GM19372 (cell line): ENCODE data around the gene GALT.

Source experiments
- ATAC-seq: cut with Tn5 transposase; IDR thresholded peaks from one replicate; pipeline ENCODE4 v1.9.1; 2021; ENCODE audit warnings: mild to moderate bottlenecking, low read depth, moderate library complexity; ENCODE audit not compliant: unreplicated experiment

Gene GALT

DNA sequence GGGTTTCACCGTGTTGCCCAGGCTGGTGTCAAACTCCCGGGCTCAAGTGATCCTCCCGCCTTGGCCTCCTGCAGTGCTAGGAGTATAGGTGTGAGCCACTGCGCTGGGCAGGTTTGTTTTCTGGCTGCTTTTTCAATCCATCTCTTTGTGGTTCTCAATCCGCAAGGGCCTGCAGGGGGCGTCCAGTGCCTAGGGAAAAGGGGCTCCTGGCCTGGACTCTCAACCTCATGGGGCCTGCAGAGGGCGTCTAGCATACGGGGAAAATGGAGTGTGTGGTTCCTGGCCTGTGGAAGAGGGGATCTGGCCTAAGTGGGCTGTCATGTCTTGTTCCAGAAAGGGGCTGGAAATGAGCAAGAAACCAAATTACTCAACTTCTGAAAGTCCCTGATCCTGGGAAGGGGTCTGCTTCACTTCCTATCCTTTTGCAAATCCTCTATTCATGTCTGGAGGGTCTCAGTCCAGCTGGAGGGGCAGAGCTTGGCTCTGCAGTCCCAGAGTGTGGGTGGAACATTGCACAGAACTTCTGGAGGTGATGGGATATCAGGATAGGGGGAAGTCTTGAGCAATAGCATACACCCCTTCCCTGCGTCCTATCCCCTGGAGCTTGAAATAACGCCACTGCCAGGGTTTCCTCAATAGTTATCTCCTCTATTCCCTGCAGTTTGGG, 28.7 kb downstream of the GALT start:
- no peak for ATAC-seq

DNA sequence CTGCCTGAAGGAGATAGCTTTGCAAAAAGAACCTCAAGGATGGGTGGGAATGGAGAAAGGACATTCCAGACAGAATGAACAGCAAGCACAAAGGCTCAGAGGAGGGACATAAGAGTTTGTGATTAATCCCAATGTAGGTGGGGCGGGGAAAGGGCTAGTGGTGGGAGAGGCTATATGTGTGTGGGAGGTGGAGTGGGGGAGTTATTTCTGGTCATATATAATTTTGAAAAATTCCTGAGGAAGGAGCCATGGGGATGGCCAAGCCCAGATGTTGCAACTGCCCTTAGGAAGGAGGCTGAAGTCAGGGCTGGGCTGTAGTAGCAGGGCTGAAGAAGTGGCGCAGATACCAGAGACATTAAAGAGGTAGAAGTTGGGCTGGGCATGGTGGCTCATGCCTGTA, 29.4 kb downstream of the GALT start:
- ATAC-seq: no peak

- no peak for ATAC-seq
Measured at GRCh38 chr9:34684145-34684544, 37.7 kb downstream of the GALT start.

DNA sequence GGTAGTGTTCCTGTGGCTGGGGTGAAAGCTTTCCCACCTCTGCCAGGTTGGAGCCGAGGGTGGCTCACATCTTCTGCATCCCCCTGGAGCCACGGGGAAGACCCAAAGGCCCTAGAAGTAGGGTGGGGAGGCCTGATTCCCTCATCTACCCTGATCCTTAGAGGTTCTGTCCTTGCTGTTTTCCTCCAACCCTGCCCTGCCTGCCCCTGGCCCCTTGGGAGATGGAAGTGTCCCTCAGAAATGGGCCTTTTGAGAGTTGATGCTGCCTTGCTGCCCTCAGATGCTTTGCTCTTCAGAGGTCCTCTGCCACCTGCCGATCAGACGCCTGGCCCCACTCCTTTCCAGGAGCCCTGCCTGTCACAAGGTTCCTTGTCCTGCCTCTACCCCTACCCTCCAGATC, 38.3 kb downstream of the GALT start:
- ATAC-seq: no peak

DNA sequence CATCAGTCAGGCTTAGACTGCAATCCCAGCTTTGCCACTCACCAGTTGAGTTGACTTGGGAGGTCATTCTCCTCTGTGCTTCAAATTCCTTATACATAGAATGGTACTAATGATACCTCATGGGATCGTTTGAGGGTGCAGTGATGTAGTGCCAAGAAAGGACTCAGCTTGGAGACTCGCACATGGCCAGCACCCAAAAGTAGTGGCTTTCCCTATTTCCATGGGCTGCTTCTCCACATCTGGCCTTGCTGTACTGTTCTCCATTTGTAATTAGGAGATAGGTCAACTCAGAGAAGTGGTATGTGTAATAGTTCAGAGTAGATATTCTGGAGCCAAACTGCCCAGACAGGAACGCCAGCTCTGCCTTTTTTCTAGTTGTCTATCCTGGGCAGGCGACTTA, 39.1 kb downstream of the GALT start:
- no peak for ATAC-seq

- no peak for ATAC-seq
Measured at GRCh38 chr9:34686231-34686630, 39.8 kb downstream of the GALT start.

GRCh38 chr9:34686732-34687131, 40.3 kb downstream of the GALT start:
- no peak for ATAC-seq

DNA sequence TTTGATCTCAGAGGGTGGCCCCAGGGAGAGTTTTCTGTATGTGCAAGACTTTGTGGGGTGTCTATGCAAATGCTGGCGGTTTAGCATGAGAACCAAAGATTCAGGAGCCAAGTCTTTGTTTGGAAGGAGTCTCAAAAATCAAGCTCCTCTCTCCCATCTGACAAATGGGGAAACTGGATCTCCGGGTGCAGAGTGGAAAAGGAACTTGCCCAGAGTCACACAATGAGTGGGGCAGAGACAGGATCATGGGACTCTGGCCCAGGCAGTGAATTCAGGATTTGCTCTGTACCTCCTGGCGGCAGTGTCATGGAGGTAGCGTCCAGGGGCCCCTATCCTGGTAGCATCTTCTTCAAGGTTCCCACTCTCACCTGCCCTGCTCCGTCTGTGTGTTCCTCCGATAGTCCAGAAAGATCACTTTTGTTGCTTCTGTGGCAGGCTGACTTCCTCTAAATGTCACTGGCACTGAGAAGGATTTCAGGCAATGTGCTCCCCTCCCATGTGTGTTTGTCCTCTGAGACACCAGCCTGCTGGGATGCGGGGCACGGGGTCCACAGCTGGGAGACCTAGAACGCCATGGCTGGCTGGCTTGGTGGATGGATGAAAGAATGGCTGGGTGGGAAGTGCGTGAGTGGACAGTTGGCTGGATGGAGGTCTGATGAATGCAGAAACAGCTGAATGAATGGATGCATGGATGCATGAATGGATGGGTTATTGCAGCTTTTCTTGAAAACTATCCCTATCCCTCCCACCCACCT, 41.0 kb downstream of the GALT start:
- no peak for ATAC-seq

DNA sequence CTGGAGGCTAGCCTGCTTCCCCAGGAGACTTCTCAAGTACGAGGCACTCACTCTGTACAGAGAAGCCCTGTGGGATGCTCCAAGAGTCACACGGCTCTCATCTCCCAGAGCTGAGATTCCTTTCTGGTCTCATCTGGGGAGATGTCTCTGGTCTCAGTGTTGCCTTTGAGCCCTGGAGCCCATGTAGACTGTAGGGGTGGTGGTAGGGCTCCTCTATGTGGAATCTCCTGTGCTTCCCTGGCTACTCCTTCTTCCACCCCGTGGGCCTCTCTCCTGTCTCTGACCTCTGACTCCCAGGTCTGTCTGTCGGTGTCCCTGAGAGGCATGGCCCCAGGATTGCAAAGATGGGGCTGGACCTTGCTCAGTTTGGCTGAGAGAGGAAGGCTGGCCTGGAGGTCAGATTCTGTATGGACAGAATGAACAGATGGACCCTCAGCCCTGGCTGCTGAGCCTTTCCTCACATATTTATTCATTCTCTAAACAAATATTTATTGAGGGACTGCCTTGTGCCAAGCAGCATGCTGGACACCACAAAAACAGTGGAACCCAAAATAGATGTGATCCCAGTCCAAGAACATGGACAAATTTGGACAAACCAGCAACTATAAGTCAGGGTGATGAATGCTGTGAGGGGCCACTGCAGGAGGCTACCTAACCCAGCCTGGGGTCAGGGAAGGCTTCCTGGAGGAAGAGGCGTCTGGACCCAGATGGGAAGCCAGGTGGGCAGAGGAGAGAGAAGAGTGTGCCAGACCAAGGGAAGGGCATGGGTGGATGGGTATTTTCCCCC, 42.0 kb downstream of the GALT start:
- no peak for ATAC-seq

- ATAC-seq: no peak
Measured at GRCh38 chr9:34689116-34689470, 42.6 kb downstream of the GALT start.

DNA sequence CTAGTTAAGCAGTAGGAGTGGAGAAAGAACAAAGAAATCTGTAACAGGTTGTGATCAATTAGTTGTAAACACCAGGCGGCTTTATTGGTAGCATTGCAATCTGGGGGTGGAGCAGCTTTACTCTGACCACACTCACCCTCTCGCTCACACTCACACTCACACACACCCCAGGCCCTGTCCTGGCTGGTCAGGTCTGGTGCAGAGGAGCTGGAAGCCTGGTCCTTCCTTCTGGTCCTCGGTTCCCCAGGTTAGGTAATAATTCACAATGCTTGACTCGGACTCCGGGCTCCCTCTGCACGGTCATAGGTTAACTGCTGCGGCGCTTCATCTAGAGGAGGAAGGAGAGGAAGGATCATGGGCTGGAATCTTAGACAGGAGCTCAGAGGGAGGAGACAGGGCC, 43.0 kb downstream of the GALT start:
- ATAC-seq: no peak

DNA sequence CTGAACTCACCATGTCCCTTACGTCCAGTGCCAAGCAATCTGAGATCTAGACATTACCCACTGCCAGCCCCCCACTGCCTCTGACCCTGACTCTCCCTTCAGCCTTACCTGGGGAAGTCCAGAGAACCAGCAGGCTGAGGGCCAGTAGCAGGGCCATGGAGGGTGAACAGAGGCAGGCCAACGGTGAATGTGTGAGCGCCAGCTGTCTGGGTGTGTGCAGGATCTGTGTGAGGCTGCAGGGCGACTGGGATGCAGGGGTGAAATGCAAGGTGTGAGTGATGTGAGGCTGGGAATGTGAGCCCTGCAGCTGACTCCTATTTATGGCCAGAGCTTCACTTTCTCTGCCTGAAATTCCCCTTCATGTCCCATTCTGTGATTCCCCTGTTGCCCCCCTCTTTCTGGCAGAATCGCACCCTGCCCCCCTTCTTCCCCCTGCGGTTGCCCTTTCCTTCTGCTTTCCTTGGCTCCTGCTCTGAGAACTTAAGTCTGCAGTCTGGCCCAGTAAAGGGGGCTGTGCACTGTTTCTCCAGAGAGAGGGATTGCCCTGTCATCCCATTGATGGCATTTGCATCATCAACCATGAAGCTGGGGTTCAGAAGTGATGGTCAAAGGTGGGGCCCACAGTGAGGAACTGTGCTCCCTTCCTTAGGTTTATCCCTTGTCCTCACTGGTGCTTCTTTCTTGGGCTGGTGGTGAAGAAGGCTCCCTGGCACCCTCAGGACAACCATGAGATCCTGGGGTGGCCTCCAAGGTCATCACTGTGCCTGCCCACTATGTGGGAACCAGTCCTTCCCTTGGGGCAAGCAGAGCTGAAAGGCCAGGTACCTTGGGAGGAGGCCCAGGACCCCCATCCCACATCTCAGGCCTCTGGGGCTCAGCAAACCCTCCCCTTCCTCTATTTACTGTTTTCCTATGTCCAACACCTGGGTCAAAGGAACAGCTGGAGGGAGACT, 44.8 kb downstream of the GALT start, which contains the start of gene CCL19:
CCL19 (minus strand) TSS at position 294 of the 953 bp plus-strand sequence; CDS start at position 157, 137 bp downstream.
- ATAC-seq: no peak

DNA sequence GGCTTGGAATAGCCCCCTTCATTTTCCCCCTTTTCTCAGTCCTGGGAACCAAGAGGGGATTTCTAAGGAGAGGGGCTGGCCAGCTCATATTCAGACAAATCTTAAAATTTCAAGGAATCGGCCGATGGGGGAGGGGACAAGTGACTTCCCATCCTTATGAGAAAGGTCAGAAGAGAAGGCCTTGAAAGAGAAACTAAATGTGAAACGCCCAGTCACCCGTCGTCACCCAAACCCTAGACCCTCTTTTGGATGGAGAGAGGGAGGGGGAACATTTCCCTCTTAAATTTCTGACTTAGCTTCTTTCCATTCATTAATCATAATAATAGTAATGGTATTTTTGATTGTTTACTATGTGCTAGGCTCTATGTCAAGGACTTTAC, 45.5 kb downstream of the GALT start:
- ATAC-seq: no peak

- ATAC-seq: no peak
Measured at GRCh38 chr9:34693560-34693959, 47.1 kb downstream of the GALT start.

DNA sequence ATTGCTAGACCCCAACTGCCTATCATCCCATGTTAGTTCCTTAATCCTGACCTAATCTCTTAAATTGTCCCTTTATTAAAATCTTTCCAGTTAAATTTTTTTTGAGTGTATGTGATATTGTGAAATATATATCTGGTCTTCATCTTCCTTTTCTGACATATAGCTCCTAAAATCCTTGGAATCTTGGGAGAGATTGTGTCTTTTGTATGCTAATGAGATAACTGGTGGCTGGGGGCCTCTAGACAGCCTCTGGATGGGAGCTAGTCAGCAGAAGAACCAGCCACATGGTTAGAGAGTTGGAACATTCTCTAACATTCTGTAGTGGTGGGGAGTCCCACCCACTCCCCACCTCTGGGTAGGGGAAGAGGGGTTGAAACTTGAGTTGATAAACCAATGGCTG, 48.3 kb downstream of the GALT start:
- no peak for ATAC-seq
